ENCODE results near the gene SNX27.
"Not testable (repeated sequence)": the region's sequence is repeated elsewhere in the genome, so short reads cannot be mapped to it uniquely, and the experiment has no call there.

DNA sequence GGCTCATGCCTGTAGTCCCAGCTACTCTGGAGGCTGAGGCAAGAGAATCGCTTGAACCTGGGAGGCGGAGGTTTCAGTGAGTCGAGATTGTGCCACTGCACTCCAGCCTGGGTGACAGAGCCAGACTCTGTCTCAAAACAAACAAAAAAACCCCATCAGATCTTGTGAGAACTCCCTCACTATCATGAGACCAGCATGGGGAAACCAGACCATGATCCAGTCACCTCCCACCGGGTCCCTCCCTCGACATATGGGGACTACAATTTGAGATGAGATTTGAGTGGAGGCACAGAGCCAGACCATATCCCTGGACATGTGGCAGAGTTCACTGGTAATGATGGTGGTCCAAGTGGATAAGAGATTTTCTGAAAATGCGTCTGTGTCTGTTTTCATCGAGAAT lies 71.1 kb downstream of the SNX27 start:
- not testable (repeated sequence) for TF ChIP-seq EZH2phosphoT487 (IDR thresholded peaks at IDR 0.05; ENCODE audit: borderline replicate concordance); EZH2 (IDR thresholded peaks at IDR 0.05); ELF1 (IDR thresholded peaks at IDR 0.05; ENCODE audit: borderline replicate concordance, low read depth)
- TF ChIP-seq, protein P1, sequence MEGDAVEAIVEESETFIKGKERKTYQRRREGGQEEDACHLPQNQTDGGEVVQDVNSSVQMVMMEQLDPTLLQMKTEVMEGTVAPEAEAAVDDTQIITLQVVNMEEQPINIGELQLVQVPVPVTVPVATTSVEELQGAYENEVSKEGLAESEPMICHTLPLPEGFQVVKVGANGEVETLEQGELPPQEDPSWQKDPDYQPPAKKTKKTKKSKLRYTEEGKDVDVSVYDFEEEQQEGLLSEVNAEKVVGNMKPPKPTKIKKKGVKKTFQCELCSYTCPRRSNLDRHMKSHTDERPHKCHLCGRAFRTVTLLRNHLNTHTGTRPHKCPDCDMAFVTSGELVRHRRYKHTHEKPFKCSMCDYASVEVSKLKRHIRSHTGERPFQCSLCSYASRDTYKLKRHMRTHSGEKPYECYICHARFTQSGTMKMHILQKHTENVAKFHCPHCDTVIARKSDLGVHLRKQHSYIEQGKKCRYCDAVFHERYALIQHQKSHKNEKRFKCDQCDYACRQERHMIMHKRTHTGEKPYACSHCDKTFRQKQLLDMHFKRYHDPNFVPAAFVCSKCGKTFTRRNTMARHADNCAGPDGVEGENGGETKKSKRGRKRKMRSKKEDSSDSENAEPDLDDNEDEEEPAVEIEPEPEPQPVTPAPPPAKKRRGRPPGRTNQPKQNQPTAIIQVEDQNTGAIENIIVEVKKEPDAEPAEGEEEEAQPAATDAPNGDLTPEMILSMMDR (IDR thresholded peaks at IDR 0.05 in 2 of 3, conservative IDR thresholded peaks at IDR 0.05 in 1 of 3; ENCODE audit: borderline replicate concordance in 1 of 3, insufficient read depth in 1 of 3, low read depth in 2 of 3, low read length in 2 of 3): not testable (repeated sequence)
- TF ChIP-seq, protein P2, sequence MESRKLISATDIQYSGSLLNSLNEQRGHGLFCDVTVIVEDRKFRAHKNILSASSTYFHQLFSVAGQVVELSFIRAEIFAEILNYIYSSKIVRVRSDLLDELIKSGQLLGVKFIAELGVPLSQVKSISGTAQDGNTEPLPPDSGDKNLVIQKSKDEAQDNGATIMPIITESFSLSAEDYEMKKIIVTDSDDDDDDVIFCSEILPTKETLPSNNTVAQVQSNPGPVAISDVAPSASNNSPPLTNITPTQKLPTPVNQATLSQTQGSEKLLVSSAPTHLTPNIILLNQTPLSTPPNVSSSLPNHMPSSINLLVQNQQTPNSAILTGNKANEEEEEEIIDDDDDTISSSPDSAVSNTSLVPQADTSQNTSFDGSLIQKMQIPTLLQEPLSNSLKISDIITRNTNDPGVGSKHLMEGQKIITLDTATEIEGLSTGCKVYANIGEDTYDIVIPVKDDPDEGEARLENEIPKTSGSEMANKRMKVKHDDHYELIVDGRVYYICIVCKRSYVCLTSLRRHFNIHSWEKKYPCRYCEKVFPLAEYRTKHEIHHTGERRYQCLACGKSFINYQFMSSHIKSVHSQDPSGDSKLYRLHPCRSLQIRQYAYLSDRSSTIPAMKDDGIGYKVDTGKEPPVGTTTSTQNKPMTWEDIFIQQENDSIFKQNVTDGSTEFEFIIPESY (IDR thresholded peaks at IDR 0.05; ENCODE audit: extremely low read depth, insufficient replicate concordance, low read length): not testable (repeated sequence)

All from HCT116 (cell line).